DND-41 (cell line): ENCODE data around the gene MCRIP2.

Source experiments
- ATAC-seq: fragments of 200-7000 bp; cut with Tn5 transposase; 3 replicates; pipeline ENCODE4 v1.9.1; 2021; ENCODE audit warnings: low read depth; ENCODE audit not compliant: insufficient read depth
- DNase-seq: peaks from one replicate; pipeline ENCODE4 v3.0.0-alpha.2; 2020
- H2AFZ ChIP-seq: 2 replicates; pipeline ENCODE4 v1.6.0; 2012; ENCODE audit warnings: low read depth, low read length
- H3K27ac ChIP-seq: 2 replicates; pipeline ENCODE4 v1.5.1; 2012; ENCODE audit warnings: low read length, inconsistent platforms
- H3K27me3 ChIP-seq: fragments of 200-600 bp; sonication (generic); 2 replicates; pipeline ENCODE4 v1.6.0; 2012; ENCODE audit warnings: low read length, mild to moderate bottlenecking, inconsistent platforms; ENCODE audit not compliant: insufficient read depth, poor library complexity
- H3K36me3 ChIP-seq: 2 replicates; pipeline ENCODE4 v1.5.1; 2012; ENCODE audit warnings: low read length, inconsistent platforms; ENCODE audit not compliant: insufficient read depth
- H3K4me1 ChIP-seq: 2 replicates; pipeline ENCODE4 v1.5.1; 2012; ENCODE audit warnings: mild to moderate bottlenecking, low read length; ENCODE audit not compliant: insufficient read depth
- H3K4me2 ChIP-seq: 2 replicates; pipeline ENCODE4 v1.6.0; 2012; ENCODE audit warnings: mild to moderate bottlenecking, moderate library complexity, low read length, inconsistent platforms; ENCODE audit not compliant: insufficient read depth
- H3K4me3 ChIP-seq, 2 experiments: fragments of 200-600 bp in 1 of 2; shearing (Covaris generic) in 1 of 2; 2 replicates each; pipeline ENCODE4 v1.5.1; 2012 to 2016; ENCODE audit warnings: inconsistent platforms in 2 of 2, low read length in 2 of 2, mild to moderate bottlenecking in 2 of 2, low read depth in 1 of 2, moderate library complexity in 1 of 2
- H3K79me2 ChIP-seq: 2 replicates; pipeline ENCODE4 v1.6.0; 2012; ENCODE audit warnings: low read length, inconsistent platforms; ENCODE audit not compliant: insufficient read depth
- H3K9ac ChIP-seq: 2 replicates; pipeline ENCODE4 v1.6.0; 2012; ENCODE audit warnings: low read depth, mild to moderate bottlenecking, inconsistent platforms, low read length, moderate library complexity
- H3K9me3 ChIP-seq: 2 replicates; pipeline ENCODE4 v1.5.1; 2012; ENCODE audit warnings: low read length, moderate library complexity, mild to moderate bottlenecking, inconsistent platforms; ENCODE audit not compliant: insufficient read depth, severe bottlenecking
- H4K20me1 ChIP-seq: 2 replicates; pipeline ENCODE4 v1.6.0; 2012; ENCODE audit warnings: low read length; ENCODE audit not compliant: insufficient read depth
- EZH2 ChIP-seq: IDR thresholded peaks from 3 replicates; pipeline ENCODE4 v1.6.1; 2012; ENCODE audit warnings: borderline replicate concordance, low read depth, mild to moderate bottlenecking, moderate library complexity, low read length, inconsistent platforms; ENCODE audit not compliant: severe bottlenecking
- TF ChIP-seq, protein P1 (sequence below): IDR thresholded peaks from 2 replicates; pipeline ENCODE4 v1.5.1; 2012; ENCODE audit warnings: borderline replicate concordance, low read length, moderate library complexity, mild to moderate bottlenecking; ENCODE audit not compliant: poor library complexity, severe bottlenecking; ENCODE audit errors: extremely low read depth

MCRIP2 gene

DNA sequence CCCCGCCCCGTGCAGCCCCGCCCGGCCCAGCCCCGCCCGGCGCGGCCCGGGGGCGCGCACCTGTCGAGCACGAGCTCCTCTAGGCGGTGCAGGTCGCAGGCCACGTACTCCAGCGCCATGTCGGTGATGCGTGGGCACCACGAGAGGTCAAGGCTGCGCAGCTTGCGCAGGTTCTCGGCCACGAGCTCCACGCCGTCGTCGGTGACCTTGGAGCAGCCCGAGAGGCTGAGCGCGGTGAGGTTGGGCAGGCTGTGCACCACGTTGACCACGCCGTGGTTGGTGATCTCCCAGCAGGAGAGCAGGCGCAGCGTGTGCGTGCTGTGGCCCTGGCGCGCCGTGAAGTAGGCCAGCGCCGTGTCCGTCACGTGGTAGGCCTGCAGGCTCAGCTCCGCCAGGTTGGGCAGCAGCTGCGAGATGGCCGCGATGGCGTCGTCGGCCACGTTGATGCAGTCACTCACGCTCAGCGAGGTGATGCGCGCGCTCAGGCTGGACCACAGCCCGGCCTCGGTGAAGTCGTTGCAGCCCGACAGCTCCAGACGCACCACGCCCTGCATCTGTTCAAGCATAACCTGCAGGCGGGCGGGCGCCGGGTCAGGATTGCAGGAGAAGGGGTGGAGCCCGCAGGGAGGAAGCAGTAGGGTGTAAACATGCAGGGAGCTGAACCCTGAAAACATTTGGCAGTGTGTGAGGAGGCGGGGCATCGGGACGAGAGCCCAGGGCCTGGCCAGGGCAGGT is 53.9 kb downstream of the MCRIP2 start:
- Histone ChIP-seq H3K27me3 (no peaks in the 10 kb centered on the region), H3K4me2 (no peak overlapping the region), H3K27ac (no peak overlapping the region), H3K79me2 (no peaks in the 10 kb centered on the region), H3K4me3 (no peak overlapping the region), H2AFZ (no peak overlapping the region), H4K20me1 (peaks cover 5% of the 10 kb centered on the region; the same call in 1 of the 2 replicates), H3K9ac (no peak overlapping the region), H3K9me3 (no peaks in the 10 kb centered on the region), H3K36me3 (no peaks in the 10 kb centered on the region), H3K4me1 (peaks cover 5% of the 10 kb centered on the region; the same call in 1 of the 2 replicates)
- DNase-seq (no peak), ATAC-seq (no peak)
- TF ChIP-seq, protein P1, sequence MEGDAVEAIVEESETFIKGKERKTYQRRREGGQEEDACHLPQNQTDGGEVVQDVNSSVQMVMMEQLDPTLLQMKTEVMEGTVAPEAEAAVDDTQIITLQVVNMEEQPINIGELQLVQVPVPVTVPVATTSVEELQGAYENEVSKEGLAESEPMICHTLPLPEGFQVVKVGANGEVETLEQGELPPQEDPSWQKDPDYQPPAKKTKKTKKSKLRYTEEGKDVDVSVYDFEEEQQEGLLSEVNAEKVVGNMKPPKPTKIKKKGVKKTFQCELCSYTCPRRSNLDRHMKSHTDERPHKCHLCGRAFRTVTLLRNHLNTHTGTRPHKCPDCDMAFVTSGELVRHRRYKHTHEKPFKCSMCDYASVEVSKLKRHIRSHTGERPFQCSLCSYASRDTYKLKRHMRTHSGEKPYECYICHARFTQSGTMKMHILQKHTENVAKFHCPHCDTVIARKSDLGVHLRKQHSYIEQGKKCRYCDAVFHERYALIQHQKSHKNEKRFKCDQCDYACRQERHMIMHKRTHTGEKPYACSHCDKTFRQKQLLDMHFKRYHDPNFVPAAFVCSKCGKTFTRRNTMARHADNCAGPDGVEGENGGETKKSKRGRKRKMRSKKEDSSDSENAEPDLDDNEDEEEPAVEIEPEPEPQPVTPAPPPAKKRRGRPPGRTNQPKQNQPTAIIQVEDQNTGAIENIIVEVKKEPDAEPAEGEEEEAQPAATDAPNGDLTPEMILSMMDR: no peak
- TF ChIP-seq EZH2: no peak
